GM12878 (cell line): ENCODE measurements around the gene JAKMIP1.

Experiments
- CEBPB ChIP-seq, 2 experiments: fragments of 150-350 bp in 1 of 2; IDR thresholded peaks; 2 replicates each; pipeline ENCODE4 v1.6.1; 2012 to 2014; ENCODE audit warnings: low read depth in 2 of 2, low read length in 2 of 2, borderline replicate concordance in 1 of 2, inconsistent platforms in 1 of 2
- NR2C1 ChIP-seq: fragments of 450-650 bp; IDR thresholded peaks from 2 replicates; pipeline ENCODE4 v1.6.1; 2017; ENCODE audit warnings: antibody characterized with exemption, mild to moderate bottlenecking, moderate library complexity
- POLR2A ChIP-seq: IDR thresholded peaks from 2 replicates; pipeline ENCODE4 v1.6.1; 2011; ENCODE audit warnings: low read depth, mild to moderate bottlenecking, low read length
- POLR2AphosphoS5 ChIP-seq: IDR thresholded peaks from 2 replicates; pipeline ENCODE4 v1.6.1; 2011; ENCODE audit warnings: mild to moderate bottlenecking, low read length, inconsistent platforms
- SP1 ChIP-seq: IDR thresholded peaks from one replicate; pipeline ENCODE4 v1.6.1; 2011; ENCODE audit warnings: low read depth, low read length
- ZNF274 ChIP-seq: IDR thresholded peaks from one replicate; pipeline ENCODE4 v1.8.0; 2011; ENCODE audit not compliant: insufficient read length, insufficient read depth
- TF ChIP-seq, protein P1 (sequence below), 3 experiments: IDR thresholded peaks in 2 of 3; conservative IDR thresholded peaks in 1 of 3; 2 replicates each; pipeline ENCODE4 v1.5.1; 2011; ENCODE audit warnings: low read depth in 3 of 3, low read length in 3 of 3, mild to moderate bottlenecking in 3 of 3, control low read depth in 2 of 3, moderate library complexity in 2 of 3, inconsistent platforms in 1 of 3, mixed read lengths in 1 of 3; ENCODE audit not compliant: control insufficient read depth in 2 of 3, insufficient read depth in 1 of 3; ENCODE audit errors: extremely low read depth in 1 of 3
- TF ChIP-seq, protein P2 (sequence below): IDR thresholded peaks from 2 replicates; pipeline ENCODE4 v1.6.1; 2012; ENCODE audit warnings: low read depth, low read length, improper control_type of control experiment
- TF ChIP-seq, protein P3 (sequence below): fragments of 450-650 bp; IDR thresholded peaks from 2 replicates; pipeline ENCODE4 v1.6.1; 2014; ENCODE audit warnings: mild to moderate bottlenecking

DNA sequence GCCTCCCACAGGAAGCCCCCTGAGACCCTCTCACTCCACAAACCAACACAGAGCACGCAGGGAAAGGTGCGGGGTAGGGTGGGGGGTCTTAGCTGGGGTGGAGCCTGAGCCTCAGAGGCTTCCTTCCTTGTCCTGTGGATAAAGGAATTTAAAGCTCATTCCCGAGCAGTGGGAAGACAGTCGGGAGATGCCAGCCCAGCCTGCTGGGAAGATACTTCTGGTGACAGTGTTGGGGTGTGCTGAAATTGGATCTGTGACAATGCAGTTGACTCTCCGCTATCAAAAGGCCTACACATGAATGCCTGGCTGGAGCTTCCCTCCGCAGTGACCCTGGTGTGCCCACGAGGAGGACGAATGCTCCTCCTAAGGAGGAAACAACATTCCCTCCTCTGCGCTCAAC is 45.5 kb downstream of the JAKMIP1 start:
- TF ChIP-seq, protein P1, sequence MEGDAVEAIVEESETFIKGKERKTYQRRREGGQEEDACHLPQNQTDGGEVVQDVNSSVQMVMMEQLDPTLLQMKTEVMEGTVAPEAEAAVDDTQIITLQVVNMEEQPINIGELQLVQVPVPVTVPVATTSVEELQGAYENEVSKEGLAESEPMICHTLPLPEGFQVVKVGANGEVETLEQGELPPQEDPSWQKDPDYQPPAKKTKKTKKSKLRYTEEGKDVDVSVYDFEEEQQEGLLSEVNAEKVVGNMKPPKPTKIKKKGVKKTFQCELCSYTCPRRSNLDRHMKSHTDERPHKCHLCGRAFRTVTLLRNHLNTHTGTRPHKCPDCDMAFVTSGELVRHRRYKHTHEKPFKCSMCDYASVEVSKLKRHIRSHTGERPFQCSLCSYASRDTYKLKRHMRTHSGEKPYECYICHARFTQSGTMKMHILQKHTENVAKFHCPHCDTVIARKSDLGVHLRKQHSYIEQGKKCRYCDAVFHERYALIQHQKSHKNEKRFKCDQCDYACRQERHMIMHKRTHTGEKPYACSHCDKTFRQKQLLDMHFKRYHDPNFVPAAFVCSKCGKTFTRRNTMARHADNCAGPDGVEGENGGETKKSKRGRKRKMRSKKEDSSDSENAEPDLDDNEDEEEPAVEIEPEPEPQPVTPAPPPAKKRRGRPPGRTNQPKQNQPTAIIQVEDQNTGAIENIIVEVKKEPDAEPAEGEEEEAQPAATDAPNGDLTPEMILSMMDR (IDR thresholded peaks at IDR 0.05 in 2 of 3, conservative IDR thresholded peaks at IDR 0.05 in 1 of 3; ENCODE audit: control insufficient read depth in 2 of 3, extremely low read depth in 1 of 3, insufficient read depth in 1 of 3, low read depth in 3 of 3, low read length in 3 of 3), result no peak
- TF ChIP-seq POLR2A, result no peak
- TF ChIP-seq ZNF274, result no peak
- TF ChIP-seq CEBPB (IDR thresholded peaks at IDR 0.05; ENCODE audit: borderline replicate concordance in 1 of 2, low read depth in 2 of 2, low read length in 2 of 2), result no peak
- no peak for TF ChIP-seq NR2C1
- TF ChIP-seq SP1, result no peak
- TF ChIP-seq, protein P2, sequence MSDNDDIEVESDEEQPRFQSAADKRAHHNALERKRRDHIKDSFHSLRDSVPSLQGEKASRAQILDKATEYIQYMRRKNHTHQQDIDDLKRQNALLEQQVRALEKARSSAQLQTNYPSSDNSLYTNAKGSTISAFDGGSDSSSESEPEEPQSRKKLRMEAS, result no peak
- TF ChIP-seq, protein P3, sequence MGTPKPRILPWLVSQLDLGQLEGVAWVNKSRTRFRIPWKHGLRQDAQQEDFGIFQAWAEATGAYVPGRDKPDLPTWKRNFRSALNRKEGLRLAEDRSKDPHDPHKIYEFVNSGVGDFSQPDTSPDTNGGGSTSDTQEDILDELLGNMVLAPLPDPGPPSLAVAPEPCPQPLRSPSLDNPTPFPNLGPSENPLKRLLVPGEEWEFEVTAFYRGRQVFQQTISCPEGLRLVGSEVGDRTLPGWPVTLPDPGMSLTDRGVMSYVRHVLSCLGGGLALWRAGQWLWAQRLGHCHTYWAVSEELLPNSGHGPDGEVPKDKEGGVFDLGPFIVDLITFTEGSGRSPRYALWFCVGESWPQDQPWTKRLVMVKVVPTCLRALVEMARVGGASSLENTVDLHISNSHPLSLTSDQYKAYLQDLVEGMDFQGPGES, result no peak
- TF ChIP-seq POLR2AphosphoS5, result no peak
